HL-60 (cell line): ENCODE measurements around the gene SLC9A3.
"Not testable (repeated sequence)": the region's sequence is repeated elsewhere in the genome, so short reads cannot be mapped to it uniquely, and the experiment has no call there.

Source experiments
- DNase-seq, 2 experiments: peaks; one replicate each; pipeline ENCODE4 v3.0.0-alpha.2; 2010 to 2020; ENCODE audit warnings: low read depth in 1 of 2, low spot score in 1 of 2
- H3K27ac ChIP-seq: fragments of 250-450 bp; sonication (Bioruptor Pico); replicated peaks from 2 replicates; pipeline ENCODE4 v1.5.1; 2020; ENCODE audit warnings: mild to moderate bottlenecking, moderate library complexity
- H3K27me3 ChIP-seq: fragments of 250-450 bp; sonication (Bioruptor Pico); 2 replicates; pipeline ENCODE4 v1.5.1; 2021; ENCODE audit warnings: mild to moderate bottlenecking, moderate library complexity; ENCODE audit not compliant: insufficient read depth, poor library complexity, severe bottlenecking
- H3K4me3 ChIP-seq: replicated peaks from 2 replicates; pipeline ENCODE4 v1.5.1; 2011; ENCODE audit warnings: mild to moderate bottlenecking, control low read depth, low read length; ENCODE audit not compliant: insufficient read depth
- CTCF ChIP-seq: IDR thresholded peaks from one replicate; pipeline ENCODE4 v1.5.1; 2011; ENCODE audit warnings: low read length, control low read depth, inconsistent platforms; ENCODE audit not compliant: insufficient read depth
- GABPA ChIP-seq: IDR thresholded peaks from 2 replicates; pipeline ENCODE4 v1.6.1; 2012; ENCODE audit warnings: low read depth
- POLR2AphosphoS5 ChIP-seq: IDR thresholded peaks from 2 replicates; pipeline ENCODE4 v1.6.1; 2012; ENCODE audit warnings: low read depth
- SPI1 ChIP-seq: IDR thresholded peaks from 2 replicates; pipeline ENCODE4 v1.6.1; 2012; ENCODE audit warnings: low read depth, mild to moderate bottlenecking, borderline replicate concordance
- TF ChIP-seq, protein P1 (sequence below): IDR thresholded peaks from 2 replicates; pipeline ENCODE4 v1.6.1; 2012; ENCODE audit warnings: low read depth; ENCODE audit not compliant: insufficient replicate concordance

The SLC9A3 gene

DNA sequence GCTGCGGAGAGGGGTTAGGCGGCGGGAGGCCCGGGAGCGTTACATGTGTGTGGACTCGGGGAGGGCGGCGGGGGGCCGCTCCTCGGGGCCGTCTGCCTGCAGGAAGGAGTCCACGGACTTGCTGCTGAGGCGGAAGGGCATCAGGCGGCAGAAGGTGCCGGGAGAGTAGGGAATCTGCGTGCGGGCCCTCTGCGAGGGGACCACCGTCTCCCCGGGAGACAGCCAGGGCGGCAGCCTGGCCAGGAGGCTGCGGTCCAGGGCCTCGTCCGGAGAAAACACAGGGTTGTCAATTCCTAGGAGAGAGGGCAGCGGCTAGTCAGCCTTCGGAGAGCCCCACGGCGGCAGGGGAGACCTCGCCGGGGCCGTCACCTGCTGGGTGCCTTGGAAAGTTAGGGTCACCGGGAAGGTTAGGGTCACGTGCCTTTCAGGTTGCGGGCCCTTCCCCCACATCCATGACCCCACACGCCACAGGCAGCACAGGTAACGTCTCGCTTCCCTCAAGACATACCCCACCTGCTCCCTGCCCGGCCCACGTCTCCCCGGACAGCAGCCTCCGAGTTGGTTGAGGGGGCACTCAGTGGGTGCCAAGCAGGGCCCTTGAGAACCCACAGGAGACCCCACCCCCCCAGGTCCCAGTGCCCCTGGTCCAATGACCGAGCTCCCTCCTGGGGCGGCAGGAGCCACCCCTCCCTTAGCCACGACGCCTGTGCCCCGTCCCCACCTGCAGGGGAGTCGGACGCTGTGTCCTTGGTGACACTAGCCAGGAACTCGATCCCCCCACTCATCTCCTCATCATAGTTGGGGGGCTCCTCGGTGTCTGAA is 49.2 kb downstream of the SLC9A3 start:
- no peak for DNase-seq
- no peak overlapping the region for H3K4me3 ChIP-seq

DNA sequence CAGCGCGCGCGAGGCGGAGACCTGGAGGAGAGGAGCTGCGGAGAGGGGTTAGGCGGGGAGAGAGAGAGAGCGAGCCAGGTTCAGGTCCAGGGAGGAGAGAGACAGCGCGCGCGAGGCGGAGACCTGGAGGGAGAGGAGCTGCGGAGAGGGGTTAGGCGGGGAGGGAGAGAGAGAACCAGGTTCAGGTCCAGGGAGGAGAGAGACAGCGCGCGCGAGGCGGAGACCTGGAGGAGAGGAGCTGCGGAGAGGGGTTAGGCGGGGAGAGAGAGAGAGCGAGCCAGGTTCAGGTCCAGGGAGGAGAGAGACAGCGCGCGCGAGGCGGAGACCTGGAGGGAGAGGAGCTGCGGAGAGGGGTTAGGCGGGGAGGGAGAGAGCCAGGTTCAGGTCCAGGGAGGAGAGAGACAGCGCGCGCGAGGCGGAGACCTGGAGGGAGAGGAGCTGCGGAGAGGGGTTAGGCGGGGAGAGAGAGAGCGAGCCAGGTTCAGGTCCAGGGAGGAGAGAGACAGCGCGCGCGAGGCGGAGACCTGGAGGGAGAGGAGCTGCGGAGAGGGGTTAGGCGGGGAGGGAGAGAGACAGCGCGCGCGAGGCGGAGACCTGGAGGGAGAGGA is 49.9 kb downstream of the SLC9A3 start:
- H3K27ac ChIP-seq, DNase-seq: not testable (repeated sequence)
- H3K27me3 ChIP-seq, result peaks cover 44% of the 10 kb centered on the region
- H3K4me3 ChIP-seq, result 0 out of 2 replicates have a peak overlapping the region, but pooled peaks have one; percentile 54

More for the DNA sequence above, 49.2 kb downstream of the SLC9A3 start:
- TF ChIP-seq, protein P1, sequence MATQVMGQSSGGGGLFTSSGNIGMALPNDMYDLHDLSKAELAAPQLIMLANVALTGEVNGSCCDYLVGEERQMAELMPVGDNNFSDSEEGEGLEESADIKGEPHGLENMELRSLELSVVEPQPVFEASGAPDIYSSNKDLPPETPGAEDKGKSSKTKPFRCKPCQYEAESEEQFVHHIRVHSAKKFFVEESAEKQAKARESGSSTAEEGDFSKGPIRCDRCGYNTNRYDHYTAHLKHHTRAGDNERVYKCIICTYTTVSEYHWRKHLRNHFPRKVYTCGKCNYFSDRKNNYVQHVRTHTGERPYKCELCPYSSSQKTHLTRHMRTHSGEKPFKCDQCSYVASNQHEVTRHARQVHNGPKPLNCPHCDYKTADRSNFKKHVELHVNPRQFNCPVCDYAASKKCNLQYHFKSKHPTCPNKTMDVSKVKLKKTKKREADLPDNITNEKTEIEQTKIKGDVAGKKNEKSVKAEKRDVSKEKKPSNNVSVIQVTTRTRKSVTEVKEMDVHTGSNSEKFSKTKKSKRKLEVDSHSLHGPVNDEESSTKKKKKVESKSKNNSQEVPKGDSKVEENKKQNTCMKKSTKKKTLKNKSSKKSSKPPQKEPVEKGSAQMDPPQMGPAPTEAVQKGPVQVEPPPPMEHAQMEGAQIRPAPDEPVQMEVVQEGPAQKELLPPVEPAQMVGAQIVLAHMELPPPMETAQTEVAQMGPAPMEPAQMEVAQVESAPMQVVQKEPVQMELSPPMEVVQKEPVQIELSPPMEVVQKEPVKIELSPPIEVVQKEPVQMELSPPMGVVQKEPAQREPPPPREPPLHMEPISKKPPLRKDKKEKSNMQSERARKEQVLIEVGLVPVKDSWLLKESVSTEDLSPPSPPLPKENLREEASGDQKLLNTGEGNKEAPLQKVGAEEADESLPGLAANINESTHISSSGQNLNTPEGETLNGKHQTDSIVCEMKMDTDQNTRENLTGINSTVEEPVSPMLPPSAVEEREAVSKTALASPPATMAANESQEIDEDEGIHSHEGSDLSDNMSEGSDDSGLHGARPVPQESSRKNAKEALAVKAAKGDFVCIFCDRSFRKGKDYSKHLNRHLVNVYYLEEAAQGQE, result no peak
- TF ChIP-seq CTCF, result no peak
- no peak for TF ChIP-seq SPI1
- no peak for TF ChIP-seq GABPA
- TF ChIP-seq POLR2AphosphoS5, result no peak
- H3K27ac ChIP-seq, result no peak overlapping the region
- H3K27me3 ChIP-seq, result peaks cover 47% of the 10 kb centered on the region

DNA sequence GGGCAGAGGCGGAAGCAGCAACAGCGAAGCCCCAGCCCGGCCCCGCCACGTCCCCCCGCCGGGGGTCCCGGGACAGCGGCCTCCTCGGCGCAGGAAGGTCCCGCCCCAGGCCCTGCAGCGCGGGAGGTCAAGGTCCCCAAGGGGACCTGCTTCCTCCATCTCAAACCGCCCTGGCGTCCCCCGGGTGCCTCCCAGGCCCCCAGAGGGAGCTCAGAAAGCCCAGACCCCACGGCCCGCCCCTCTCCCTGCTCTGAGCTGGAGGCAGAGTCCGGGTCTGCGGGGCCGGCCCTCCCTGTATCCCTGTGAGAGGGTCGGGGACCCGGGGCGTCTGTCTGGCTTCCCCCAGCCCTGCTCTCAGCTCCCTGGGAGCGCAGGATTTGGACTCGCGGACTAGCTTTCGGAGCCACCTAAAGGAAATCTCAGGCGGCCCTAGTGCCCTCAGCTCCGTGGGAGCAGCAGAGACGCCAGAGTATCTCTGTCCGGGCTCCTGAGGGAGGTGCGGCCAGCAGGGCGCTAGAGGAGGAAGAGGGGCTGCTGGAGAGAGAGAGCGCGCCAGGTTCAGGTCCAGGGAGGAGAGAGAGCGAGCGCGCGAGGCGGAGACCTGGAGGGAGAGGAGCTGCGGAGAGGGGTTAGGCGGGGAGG is 50.6 kb downstream of the SLC9A3 start:
- TF ChIP-seq SPI1, result no peak
- TF ChIP-seq, protein P1, result no peak
- no peak for TF ChIP-seq GABPA
- TF ChIP-seq POLR2AphosphoS5, result no peak
- Histone ChIP-seq H3K4me3 (peak overlapping the region; percentile 54), H3K27ac (no peak overlapping the region), H3K27me3 (peaks cover 39% of the 10 kb centered on the region)
- DNase-seq, result no peak

GRCh38 chr5:472656-473550 is 51.3 kb downstream of the SLC9A3 start:
- TF ChIP-seq GABPA (no peak), SPI1 (no peak), POLR2AphosphoS5 (peak; percentile 51), CTCF (no peak)
- TF ChIP-seq, protein P1, result no peak
- DNase-seq, result peak; percentile 74 to 75
- H3K4me3 ChIP-seq, result peak overlapping the region; percentile 56
- H3K27me3 ChIP-seq, result peaks cover 38% of the 10 kb centered on the region
- H3K27ac ChIP-seq, result peak overlapping the region; percentile 91
